Neural cell (in vitro differentiated cells): ENCODE data around the gene TSPEAR. TPM values are rescaled to one million over a fixed set of nuclear protein-coding genes. Genes with fewer than 3 reads are reported as not detected.

Experiments used
- H2AFZ ChIP-seq: fragments of 200-600, 300-800 bp; sonication (generic), shearing (Covaris generic); 2 replicates; pipeline ENCODE4 v1.6.0; 2014; ENCODE audit warnings: low read depth, mild to moderate bottlenecking, antibody characterized with exemption, low read length, moderate library complexity
- H3F3A ChIP-seq: fragments of 200-600 bp; shearing (Covaris generic); 2 replicates; pipeline ENCODE4 v1.6.1; 2016; ENCODE audit warnings: mild to moderate bottlenecking, moderate library complexity, mixed read lengths, antibody characterized with exemption, low read length; ENCODE audit not compliant: insufficient read depth, poor library complexity, severe bottlenecking
- H3K27ac ChIP-seq: fragments of 200-600, 300-800 bp; sonication (generic), shearing (Covaris generic); 2 replicates; pipeline ENCODE4 v1.5.1; 2014; ENCODE audit warnings: mild to moderate bottlenecking, low read length, moderate library complexity
- H3K27me3 ChIP-seq: fragments of 300-800, 200-600 bp; sonication (generic), shearing (Covaris generic); 2 replicates; pipeline ENCODE4 v1.6.0; 2014; ENCODE audit warnings: mild to moderate bottlenecking, low read depth, low read length, moderate library complexity; ENCODE audit not compliant: insufficient read depth
- H3K36me3 ChIP-seq: fragments of 300-800, 200-600 bp; sonication (generic), shearing (Covaris generic); 2 replicates; pipeline ENCODE4 v1.5.1; 2014; ENCODE audit warnings: mild to moderate bottlenecking, antibody characterized with exemption, low read length, moderate library complexity; ENCODE audit not compliant: insufficient read depth
- H3K4me2 ChIP-seq: fragments of 300-800, 200-600 bp; sonication (generic), shearing (Covaris generic); 2 replicates; pipeline ENCODE4 v1.6.0; 2014; ENCODE audit warnings: mild to moderate bottlenecking, low read length
- H3K4me3 ChIP-seq: fragments of 300-800, 200-600 bp; sonication (generic), shearing (Covaris generic); 2 replicates; pipeline ENCODE4 v1.5.1; 2014; ENCODE audit warnings: mild to moderate bottlenecking, low read length, moderate library complexity
- H3K79me2 ChIP-seq: fragments of 200-600 bp; shearing (Covaris generic); replicated peaks from 2 replicates; pipeline ENCODE4 v1.6.0; 2014; ENCODE audit warnings: mild to moderate bottlenecking, low read length, moderate library complexity; ENCODE audit not compliant: insufficient read depth
- H3K9ac ChIP-seq: fragments of 300-800, 200-600 bp; sonication (generic), shearing (Covaris generic); 2 replicates; pipeline ENCODE4 v1.6.1; 2016; ENCODE audit warnings: mild to moderate bottlenecking, low read length, mixed read lengths
- H3K9me2 ChIP-seq: fragments of 200-600 bp; shearing (Covaris generic); 2 replicates; pipeline ENCODE4 v1.6.1; 2016; ENCODE audit warnings: mild to moderate bottlenecking, low read length, mixed read lengths; ENCODE audit not compliant: insufficient read depth
- H3K9me3 ChIP-seq: fragments of 200-600, 300-800 bp; sonication (generic), shearing (Covaris generic); 2 replicates; pipeline ENCODE4 v1.6.1; 2016; ENCODE audit warnings: mild to moderate bottlenecking, mixed run types, low read length, moderate library complexity, mixed read lengths
- H4K20me1 ChIP-seq: fragments of 200-600 bp; shearing (Covaris generic); 2 replicates; pipeline ENCODE4 v1.6.1; 2016; ENCODE audit warnings: mild to moderate bottlenecking, mixed run types; ENCODE audit not compliant: insufficient read depth
- CTCF ChIP-seq: fragments of 450-650 bp; IDR thresholded peaks from 2 replicates; pipeline ENCODE4 v1.5.1; 2014; ENCODE audit warnings: antibody characterized with exemption, mild to moderate bottlenecking, moderate library complexity; ENCODE audit not compliant: poor library complexity, severe bottlenecking
- EP300 ChIP-seq: fragments of 450-650 bp; conservative IDR thresholded peaks from 2 replicates; pipeline ENCODE4 v1.6.1; 2014; ENCODE audit warnings: antibody characterized with exemption, mild to moderate bottlenecking, moderate library complexity; ENCODE audit not compliant: poor library complexity, severe bottlenecking
- EZH2 ChIP-seq: fragments of 200-600, 300-800 bp; shearing (Covaris generic), sonication (generic); IDR thresholded peaks from 2 replicates; pipeline ENCODE4 v1.6.1; 2014; ENCODE audit warnings: antibody characterized with exemption, low read length, borderline replicate concordance, mild to moderate bottlenecking; ENCODE audit not compliant: insufficient read depth, poor library complexity, severe bottlenecking
- MXI1 ChIP-seq: fragments of 450-650 bp; conservative IDR thresholded peaks from 2 replicates; pipeline ENCODE4 v1.6.1; 2014; ENCODE audit warnings: antibody characterized with exemption, mild to moderate bottlenecking; ENCODE audit not compliant: poor library complexity, severe bottlenecking
- POLR2AphosphoS5 ChIP-seq: IDR thresholded peaks from 2 replicates; pipeline ENCODE4 v1.6.1; 2012
- RAD21 ChIP-seq: fragments of 450-650 bp; conservative IDR thresholded peaks from 2 replicates; pipeline ENCODE4 v1.6.1; 2014; ENCODE audit warnings: antibody characterized with exemption, mild to moderate bottlenecking, moderate library complexity
- REST ChIP-seq: IDR thresholded peaks from 2 replicates; pipeline ENCODE4 v1.6.1; 2012; ENCODE audit warnings: borderline replicate concordance
- SMC3 ChIP-seq: fragments of 450-650 bp; conservative IDR thresholded peaks from 2 replicates; pipeline ENCODE4 v1.6.1; 2014; ENCODE audit warnings: antibody characterized with exemption, mild to moderate bottlenecking, moderate library complexity; ENCODE audit not compliant: poor library complexity
- TAF1 ChIP-seq: IDR thresholded peaks from 2 replicates; pipeline ENCODE4 v1.6.1; 2012; ENCODE audit warnings: low read depth
- polyA plus RNA-seq: library from polyadenylated mRNA; depleted of rRNA; stranded (reverse); fragments of >200 nt; gene quantifications from 2 replicates; pipeline ENCODE4 v1.2.3, GENCODE V29; 2014

Gene TSPEAR
- polyA plus RNA-seq, 1 donor from 2014 or later = 0.19 TPM

GRCh38 chr21:44681152-44681551 lies 30.2 kb downstream of the TSPEAR start:
- Histone ChIP-seq H2AFZ (no peak overlapping the region), H3K27ac (no peak overlapping the region), H3K79me2 (no peaks in the 10 kb centered on the region), H3K9ac (no peak overlapping the region), H3F3A (no peaks in the 10 kb centered on the region), H3K9me2 (no peaks in the 10 kb centered on the region), H3K4me2 (no peak overlapping the region), H3K36me3 (no peaks in the 10 kb centered on the region), H3K9me3 (no peaks in the 10 kb centered on the region), H3K27me3 (no peaks in the 10 kb centered on the region), H4K20me1 (no peaks in the 10 kb centered on the region), H3K4me3 (no peak overlapping the region)
- no peak for TF ChIP-seq CTCF
- no peak for TF ChIP-seq MXI1
- TF ChIP-seq EP300 = no peak
- no peak for TF ChIP-seq POLR2AphosphoS5
- TF ChIP-seq SMC3 = no peak
- TF ChIP-seq REST = no peak
- no peak for TF ChIP-seq RAD21
- TF ChIP-seq EZH2 = no peak
- no peak for TF ChIP-seq TAF1

DNA sequence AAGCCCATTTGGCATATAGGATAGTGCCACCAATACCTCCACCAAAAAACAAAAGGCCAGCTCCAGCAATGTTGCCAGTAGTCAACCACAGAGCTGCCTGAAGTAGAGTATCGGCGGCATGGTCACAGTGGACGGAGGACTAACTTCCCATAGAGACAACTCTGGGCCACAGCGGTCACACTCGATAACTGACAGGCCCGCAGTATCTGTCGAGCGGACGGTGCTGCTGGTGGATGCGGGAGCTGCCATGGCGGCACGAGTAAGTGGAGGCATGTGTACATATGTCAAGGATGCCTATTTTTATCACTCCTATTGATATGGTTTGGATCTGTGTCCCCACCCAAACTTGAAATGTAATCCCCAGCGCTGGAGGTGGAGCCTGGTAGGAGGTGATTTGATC lies 33.5 kb downstream of the TSPEAR start:
- Histone ChIP-seq H3K79me2 (no peaks in the 10 kb centered on the region), H3K9me2 (no peaks in the 10 kb centered on the region), H3K4me3 (no peak overlapping the region), H4K20me1 (no peaks in the 10 kb centered on the region), H3K9ac (no peak overlapping the region), H3K36me3 (no peaks in the 10 kb centered on the region), H3K4me2 (no peak overlapping the region), H3F3A (no peaks in the 10 kb centered on the region), H3K27ac (no peak overlapping the region), H3K9me3 (no peaks in the 10 kb centered on the region), H3K27me3 (no peaks in the 10 kb centered on the region), H2AFZ (no peak overlapping the region)
- TF ChIP-seq CTCF (no peak), EZH2 (no peak), REST (no peak), SMC3 (no peak)
